ENCODE data around the gene PPP3CA.

DNA sequence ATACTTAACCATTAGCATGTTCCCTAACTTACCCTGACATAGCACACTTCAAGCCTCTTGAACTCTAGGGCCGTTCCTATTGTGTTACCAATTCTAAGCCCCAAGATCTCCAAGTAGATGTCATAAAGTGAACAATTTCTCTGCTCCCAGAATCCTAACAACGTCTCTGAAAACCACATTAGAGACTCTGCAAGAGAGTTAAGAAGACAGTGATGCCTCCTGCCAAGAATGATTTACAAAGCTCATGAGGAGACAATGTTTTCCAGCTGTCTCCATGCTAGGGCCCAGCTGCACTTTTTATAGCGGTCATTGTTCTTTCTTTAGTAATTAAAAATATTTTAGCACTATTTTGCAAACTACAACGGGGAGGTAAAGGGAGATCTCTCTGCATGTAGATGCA, 358.4 kb downstream of the PPP3CA start:
- TF ChIP-seq, protein P1, sequence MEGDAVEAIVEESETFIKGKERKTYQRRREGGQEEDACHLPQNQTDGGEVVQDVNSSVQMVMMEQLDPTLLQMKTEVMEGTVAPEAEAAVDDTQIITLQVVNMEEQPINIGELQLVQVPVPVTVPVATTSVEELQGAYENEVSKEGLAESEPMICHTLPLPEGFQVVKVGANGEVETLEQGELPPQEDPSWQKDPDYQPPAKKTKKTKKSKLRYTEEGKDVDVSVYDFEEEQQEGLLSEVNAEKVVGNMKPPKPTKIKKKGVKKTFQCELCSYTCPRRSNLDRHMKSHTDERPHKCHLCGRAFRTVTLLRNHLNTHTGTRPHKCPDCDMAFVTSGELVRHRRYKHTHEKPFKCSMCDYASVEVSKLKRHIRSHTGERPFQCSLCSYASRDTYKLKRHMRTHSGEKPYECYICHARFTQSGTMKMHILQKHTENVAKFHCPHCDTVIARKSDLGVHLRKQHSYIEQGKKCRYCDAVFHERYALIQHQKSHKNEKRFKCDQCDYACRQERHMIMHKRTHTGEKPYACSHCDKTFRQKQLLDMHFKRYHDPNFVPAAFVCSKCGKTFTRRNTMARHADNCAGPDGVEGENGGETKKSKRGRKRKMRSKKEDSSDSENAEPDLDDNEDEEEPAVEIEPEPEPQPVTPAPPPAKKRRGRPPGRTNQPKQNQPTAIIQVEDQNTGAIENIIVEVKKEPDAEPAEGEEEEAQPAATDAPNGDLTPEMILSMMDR (IDR thresholded peaks at IDR 0.05), result no peak
- TF ChIP-seq POLR2AphosphoS5 (IDR thresholded peaks at IDR 0.05), result no peak
- TF ChIP-seq POLR2A (IDR thresholded peaks at IDR 0.05), result no peak
